RWPE2 (cell line): ENCODE results near the gene VPS8.
A peak's percentile ranks its signal among the peaks of the same experiment; 100 is the strongest.

Experiments
- ATAC-seq: fragments of 200-7000 bp; cut with Tn5 transposase; 3 replicates; pipeline ENCODE4 v1.9.1; 2021; ENCODE audit warnings: low read depth
- DNase-seq: peaks from one replicate; pipeline ENCODE4 v3.0.0-alpha.2; 2020; ENCODE audit warnings: low spot score
- H3K27ac ChIP-seq: fragments of 450-650 bp; 2 replicates; pipeline ENCODE4 v1.5.1; 2017; ENCODE audit warnings: mild to moderate bottlenecking; ENCODE audit not compliant: poor library complexity, severe bottlenecking
- H3K27me3 ChIP-seq: fragments of 250-450 bp; sonication (Bioruptor Pico); 2 replicates; pipeline ENCODE4 v1.5.1; 2021; ENCODE audit warnings: mild to moderate bottlenecking, moderate library complexity; ENCODE audit not compliant: insufficient read depth, poor library complexity, severe bottlenecking
- H3K36me3 ChIP-seq: fragments of 250-450 bp; sonication (Bioruptor Pico); 2 replicates; pipeline ENCODE4 v1.5.1; 2020; ENCODE audit warnings: low read depth, mild to moderate bottlenecking, moderate library complexity
- H3K4me1 ChIP-seq: fragments of 250-450 bp; sonication (Bioruptor Pico); 2 replicates; pipeline ENCODE4 v1.5.1; 2021; ENCODE audit warnings: mild to moderate bottlenecking, moderate library complexity; ENCODE audit not compliant: insufficient read depth, poor library complexity, severe bottlenecking
- H3K4me3 ChIP-seq: fragments of 250-450 bp; sonication (Bioruptor Pico); 2 replicates; pipeline ENCODE4 v1.5.1; 2021; ENCODE audit warnings: mild to moderate bottlenecking, moderate library complexity; ENCODE audit not compliant: severe bottlenecking
- H3K9me3 ChIP-seq: fragments of 250-450 bp; sonication (Bioruptor Pico); 2 replicates; pipeline ENCODE4 v1.5.1; 2021; ENCODE audit warnings: mild to moderate bottlenecking, moderate library complexity; ENCODE audit not compliant: severe bottlenecking
- TF ChIP-seq, protein P1 (sequence below): fragments of 450-650 bp; IDR thresholded peaks from one replicate; pipeline ENCODE4 v1.5.1; 2017; ENCODE audit warnings: mild to moderate bottlenecking, moderate library complexity; ENCODE audit not compliant: poor library complexity, severe bottlenecking

The VPS8 gene

DNA sequence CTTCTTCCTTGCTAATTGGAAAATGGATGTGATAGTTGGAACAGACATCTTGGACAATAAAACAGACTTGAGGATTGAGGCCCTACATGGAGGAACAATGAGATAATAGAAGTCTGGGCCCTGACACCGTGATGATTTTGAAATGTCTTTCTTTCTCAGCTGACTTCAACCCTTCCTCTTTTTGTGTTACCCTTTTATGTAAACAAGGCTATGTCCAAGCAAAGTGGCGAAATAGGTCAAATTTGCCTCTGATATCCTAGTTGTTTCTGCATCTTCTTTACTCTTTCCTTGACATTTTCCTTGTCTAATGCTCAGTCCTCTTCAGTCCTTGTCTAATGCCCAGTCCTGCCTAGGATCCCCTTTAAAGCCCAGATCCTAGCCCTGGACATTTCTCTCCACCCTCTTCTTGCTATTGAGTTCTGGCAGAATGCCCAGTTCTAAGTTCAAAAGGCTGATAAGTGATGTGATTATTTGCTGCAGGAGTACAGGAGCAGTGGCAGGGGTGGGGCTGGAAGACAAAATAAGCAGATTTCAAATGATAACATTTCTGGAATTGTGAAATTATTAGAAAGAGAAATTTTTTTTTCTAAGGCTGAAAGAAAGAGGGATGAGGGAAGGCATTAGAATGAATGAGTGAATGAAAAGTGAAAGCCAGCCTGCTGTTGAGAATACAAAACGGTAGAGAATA is 6.5 kb upstream of the VPS8 start:
- Histone ChIP-seq H3K9me3 (no peaks in the 10 kb centered on the region), H3K36me3 (no peaks in the 10 kb centered on the region), H3K4me1 (no peaks in the 10 kb centered on the region), H3K27me3 (no peaks in the 10 kb centered on the region), H3K27ac (no peak overlapping the region), H3K4me3 (no peak overlapping the region)
- DNase-seq = no peak
- no peak for ATAC-seq
- TF ChIP-seq, protein P1, sequence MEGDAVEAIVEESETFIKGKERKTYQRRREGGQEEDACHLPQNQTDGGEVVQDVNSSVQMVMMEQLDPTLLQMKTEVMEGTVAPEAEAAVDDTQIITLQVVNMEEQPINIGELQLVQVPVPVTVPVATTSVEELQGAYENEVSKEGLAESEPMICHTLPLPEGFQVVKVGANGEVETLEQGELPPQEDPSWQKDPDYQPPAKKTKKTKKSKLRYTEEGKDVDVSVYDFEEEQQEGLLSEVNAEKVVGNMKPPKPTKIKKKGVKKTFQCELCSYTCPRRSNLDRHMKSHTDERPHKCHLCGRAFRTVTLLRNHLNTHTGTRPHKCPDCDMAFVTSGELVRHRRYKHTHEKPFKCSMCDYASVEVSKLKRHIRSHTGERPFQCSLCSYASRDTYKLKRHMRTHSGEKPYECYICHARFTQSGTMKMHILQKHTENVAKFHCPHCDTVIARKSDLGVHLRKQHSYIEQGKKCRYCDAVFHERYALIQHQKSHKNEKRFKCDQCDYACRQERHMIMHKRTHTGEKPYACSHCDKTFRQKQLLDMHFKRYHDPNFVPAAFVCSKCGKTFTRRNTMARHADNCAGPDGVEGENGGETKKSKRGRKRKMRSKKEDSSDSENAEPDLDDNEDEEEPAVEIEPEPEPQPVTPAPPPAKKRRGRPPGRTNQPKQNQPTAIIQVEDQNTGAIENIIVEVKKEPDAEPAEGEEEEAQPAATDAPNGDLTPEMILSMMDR = no peak

DNA sequence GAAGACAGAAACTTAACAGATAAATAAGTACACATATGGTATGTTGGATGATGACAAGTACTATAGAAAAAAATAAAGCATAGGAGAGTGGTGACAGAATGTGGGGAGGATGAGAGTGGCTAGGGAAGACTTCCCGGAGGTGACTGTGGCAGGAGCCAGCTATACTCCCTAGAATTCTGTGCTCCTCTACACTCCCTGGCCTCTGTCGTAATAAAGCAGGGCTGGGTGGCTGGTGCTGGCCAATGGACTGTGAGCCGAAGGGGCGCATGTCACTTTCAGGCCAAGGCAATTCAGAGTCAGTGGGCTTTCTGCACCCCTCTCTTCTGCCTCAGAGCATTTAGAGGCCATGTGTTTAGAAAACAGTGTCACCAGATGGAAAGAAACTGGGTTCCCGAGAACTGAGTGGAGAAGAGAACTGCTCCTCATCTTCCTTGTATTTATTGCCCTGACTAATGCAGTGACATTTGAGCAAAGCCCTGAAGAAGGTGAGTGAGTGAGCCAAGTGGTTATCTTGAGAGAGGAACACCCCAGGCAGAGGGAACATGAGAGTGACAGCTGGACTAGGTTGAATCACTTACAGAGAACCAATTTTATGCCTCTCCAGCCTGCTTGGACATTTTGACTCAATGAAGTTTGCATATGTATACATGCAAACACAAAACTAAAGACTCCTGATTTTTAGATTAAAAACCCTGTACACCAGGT is 5.2 kb upstream of the VPS8 start:
- TF ChIP-seq, protein P1 = no peak
- Histone ChIP-seq H3K4me3 (no peak overlapping the region), H3K27me3 (no peaks in the 10 kb centered on the region), H3K36me3 (no peaks in the 10 kb centered on the region), H3K27ac (no peak overlapping the region), H3K9me3 (no peaks in the 10 kb centered on the region), H3K4me1 (no peaks in the 10 kb centered on the region)
- DNase-seq (no peak), ATAC-seq (no peak)

DNA sequence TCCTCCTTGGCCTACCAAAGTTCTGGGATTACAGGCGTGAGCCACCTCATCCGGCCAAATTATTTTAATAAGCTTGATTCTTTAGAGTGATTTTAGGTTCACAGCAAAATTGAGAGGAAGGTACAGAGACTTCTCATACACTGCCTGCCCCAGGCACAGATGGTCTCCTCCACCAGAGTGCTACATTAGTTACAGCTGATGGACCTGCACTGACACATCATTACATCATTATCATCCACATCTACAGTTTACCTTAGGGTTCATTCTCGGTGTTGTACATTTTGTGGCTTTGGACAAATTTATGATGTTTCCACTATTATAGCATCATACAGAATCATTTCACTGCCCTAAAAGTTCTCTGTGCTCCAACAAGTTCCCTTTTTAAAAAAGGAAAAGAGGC is 4.4 kb upstream of the VPS8 start:
- Histone ChIP-seq H3K27me3 (no peaks in the 10 kb centered on the region), H3K36me3 (no peaks in the 10 kb centered on the region), H3K4me3 (no peak overlapping the region), H3K9me3 (no peaks in the 10 kb centered on the region), H3K27ac (no peak overlapping the region), H3K4me1 (no peaks in the 10 kb centered on the region)
- ATAC-seq = no peak
- TF ChIP-seq, protein P1 = no peak
- DNase-seq = no peak

DNA sequence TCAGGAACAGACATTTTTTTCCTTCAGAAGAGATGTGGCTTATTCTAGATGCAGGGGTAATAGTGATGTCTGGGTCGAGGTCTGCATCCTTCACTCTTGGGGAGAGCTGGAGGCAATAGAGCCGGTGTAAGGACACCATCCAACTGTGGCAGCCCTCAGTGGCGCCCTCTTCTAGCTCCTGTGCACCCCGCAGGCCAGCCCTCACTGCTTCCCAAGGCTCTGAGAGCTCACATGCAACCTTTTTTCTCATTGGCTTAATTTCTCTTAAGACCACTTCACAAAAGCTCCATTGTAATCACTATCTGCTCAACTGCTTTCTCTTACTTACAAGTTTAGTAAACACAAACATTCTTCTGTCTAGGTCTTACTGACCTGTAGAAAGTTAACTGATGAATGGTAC is 3.9 kb upstream of the VPS8 start:
- H3K9me3 ChIP-seq = no peaks in the 10 kb centered on the region
- H3K4me1 ChIP-seq = no peaks in the 10 kb centered on the region
- H3K4me3 ChIP-seq = no peak overlapping the region
- ATAC-seq = no peak
- H3K36me3 ChIP-seq = no peaks in the 10 kb centered on the region
- DNase-seq = no peak
- TF ChIP-seq, protein P1 = peak; percentile 15
- H3K27me3 ChIP-seq = no peaks in the 10 kb centered on the region
- no peak overlapping the region for H3K27ac ChIP-seq

DNA sequence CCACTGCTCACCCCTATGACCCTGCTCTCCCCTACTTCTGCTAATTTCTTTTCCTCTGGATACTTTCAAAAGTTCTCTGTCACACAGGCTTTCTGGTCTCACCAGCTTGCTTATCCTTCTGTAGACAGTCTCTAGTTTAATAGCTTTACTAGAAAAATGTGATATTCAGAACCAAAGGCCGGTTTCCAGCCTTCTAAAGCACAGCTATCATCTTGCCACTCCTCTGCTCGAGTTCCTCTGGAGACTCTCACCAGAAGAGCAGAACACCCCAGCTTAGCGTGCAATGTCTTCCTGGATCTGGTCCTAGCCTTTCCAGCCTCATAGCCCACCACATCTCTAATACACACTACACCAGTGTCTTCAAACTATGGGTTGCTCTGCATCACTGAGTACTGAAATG is 1.8 kb upstream of the VPS8 start:
- Histone ChIP-seq H3K4me1 (no peaks in the 10 kb centered on the region), H3K9me3 (no peaks in the 10 kb centered on the region), H3K36me3 (no peaks in the 10 kb centered on the region), H3K4me3 (no peak overlapping the region), H3K27me3 (no peaks in the 10 kb centered on the region), H3K27ac (no peak overlapping the region)
- ATAC-seq = no peak
- TF ChIP-seq, protein P1 = no peak
- no peak for DNase-seq
